Smooth muscle cell (in vitro differentiated cells): ENCODE data around the gene LRRTM1. TPM values are rescaled to one million over a fixed set of nuclear protein-coding genes. Genes with fewer than 3 reads are reported as not detected.

Experiments
- DNase-seq: peaks from one replicate; lab custom pipeline; 2025; ENCODE audit not compliant: unreplicated experiment; lab: John Stamatoyannopoulos, UW
- H2AFZ ChIP-seq: fragments of 200-600 bp; sonication (generic); 2 replicates; pipeline ENCODE4 v1.6.0; 2016; ENCODE audit warnings: antibody characterized with exemption, low read depth, mild to moderate bottlenecking
- H3F3A ChIP-seq: fragments of 200-600 bp; sonication (generic); 2 replicates; pipeline ENCODE4 v1.6.0; 2017; ENCODE audit warnings: antibody characterized with exemption, low read depth
- H3K27ac ChIP-seq: fragments of 200-600 bp; sonication (generic); 2 replicates; pipeline ENCODE4 v1.5.1; 2016; ENCODE audit warnings: low read depth, mild to moderate bottlenecking
- H3K27me3 ChIP-seq: fragments of 200-600 bp; sonication (generic); 2 replicates; pipeline ENCODE4 v1.6.1; 2016; ENCODE audit warnings: low read depth, mild to moderate bottlenecking
- H3K36me3 ChIP-seq: fragments of 200-600 bp; sonication (generic); 2 replicates; pipeline ENCODE4 v1.5.1; 2016; ENCODE audit warnings: low read depth
- H3K4me1 ChIP-seq: fragments of 200-600 bp; sonication (generic); 2 replicates; pipeline ENCODE4 v1.5.1; 2016; ENCODE audit warnings: low read depth
- H3K4me2 ChIP-seq: fragments of 200-600 bp; sonication (generic); 2 replicates; pipeline ENCODE4 v1.6.0; 2016; ENCODE audit warnings: mild to moderate bottlenecking
- H3K4me3 ChIP-seq: fragments of 200-600 bp; sonication (generic); 2 replicates; pipeline ENCODE4 v1.5.1; 2016; ENCODE audit warnings: mild to moderate bottlenecking
- H3K79me2 ChIP-seq: fragments of 200-600 bp; sonication (generic); 2 replicates; pipeline ENCODE4 v1.6.0; 2016; ENCODE audit warnings: low read depth, mild to moderate bottlenecking
- H3K9ac ChIP-seq: fragments of 200-600 bp; sonication (generic); 2 replicates; pipeline ENCODE4 v1.6.0; 2016; ENCODE audit warnings: low read depth
- H3K9me3 ChIP-seq: fragments of 200-600 bp; sonication (generic); replicated peaks from 2 replicates; pipeline ENCODE4 v1.5.1; 2016; ENCODE audit warnings: low read depth
- H4K20me1 ChIP-seq: fragments of 200-600 bp; sonication (generic); 2 replicates; pipeline ENCODE4 v1.6.0; 2016; ENCODE audit warnings: low read depth
- CTCF ChIP-seq: fragments of 200-600 bp; sonication (generic); IDR thresholded peaks from 2 replicates; pipeline ENCODE4 v1.5.1; 2017; ENCODE audit warnings: borderline replicate concordance, mild to moderate bottlenecking, antibody characterized with exemption; ENCODE audit not compliant: insufficient read depth, poor library complexity, severe bottlenecking
- whole genome bisulfite sequencing: methylation state at CpG from one replicate; pipeline ENCODE4 v1.1.7; 2016; ENCODE audit warnings: low lambda C conversion rate; 5-methylcytosine and 5-hydroxymethylcytosine counted together
- polyA plus RNA-seq: library from polyadenylated mRNA; unstranded; fragments of >200 nt; fragmentation: Nextera tagmentation; extraction: Ambion mirVana; gene quantifications from 2 replicates; pipeline ENCODE4 v1.2.1, GENCODE V29; 2016
- total RNA-seq: library from RNA; depleted of rRNA; stranded (reverse); fragments of >200 nt; gene quantifications from 2 replicates; pipeline ENCODE4 v1.2.3, GENCODE V29; 2014

LRRTM1 gene
- total and polyA plus RNA-seq, 2 experiments from 2014 or later = 7.4 to 17.7 TPM

DNA sequence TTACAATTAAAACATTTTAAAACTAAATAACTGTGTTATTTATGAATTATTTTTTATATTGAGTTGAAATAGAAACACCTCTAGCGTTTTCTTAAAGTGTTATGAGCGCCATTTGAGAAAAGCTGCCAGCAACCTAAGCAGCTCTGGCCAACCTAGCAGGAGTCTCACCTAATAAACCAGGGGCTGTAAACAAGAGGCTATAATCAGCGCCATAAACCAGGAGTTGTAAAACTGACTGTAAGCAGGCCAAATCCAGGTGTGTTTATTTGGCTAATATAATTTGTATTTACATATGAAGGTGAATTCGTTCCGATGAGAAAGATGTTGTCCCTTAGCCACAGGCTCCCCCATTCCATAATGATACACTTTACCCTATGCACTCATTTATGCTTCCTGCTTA lies 34.7 kb downstream of the LRRTM1 start:
- Histone ChIP-seq H3K36me3 (no peaks in the 10 kb centered on the region), H3K27ac (no peak overlapping the region), H4K20me1 (no peaks in the 10 kb centered on the region), H3K4me3 (no peak overlapping the region), H3F3A (no peaks in the 10 kb centered on the region), H3K9me3 (no peaks in the 10 kb centered on the region), H3K4me1 (no peaks in the 10 kb centered on the region), H3K79me2 (no peaks in the 10 kb centered on the region), H3K27me3 (no peaks in the 10 kb centered on the region), H3K4me2 (no peak overlapping the region), H3K9ac (no peak overlapping the region), H2AFZ (no peak overlapping the region)
- WGBS = 88% methylated on average over 5 of the region's 5 CpGs
- no peak for DNase-seq
- no peak for TF ChIP-seq CTCF

DNA sequence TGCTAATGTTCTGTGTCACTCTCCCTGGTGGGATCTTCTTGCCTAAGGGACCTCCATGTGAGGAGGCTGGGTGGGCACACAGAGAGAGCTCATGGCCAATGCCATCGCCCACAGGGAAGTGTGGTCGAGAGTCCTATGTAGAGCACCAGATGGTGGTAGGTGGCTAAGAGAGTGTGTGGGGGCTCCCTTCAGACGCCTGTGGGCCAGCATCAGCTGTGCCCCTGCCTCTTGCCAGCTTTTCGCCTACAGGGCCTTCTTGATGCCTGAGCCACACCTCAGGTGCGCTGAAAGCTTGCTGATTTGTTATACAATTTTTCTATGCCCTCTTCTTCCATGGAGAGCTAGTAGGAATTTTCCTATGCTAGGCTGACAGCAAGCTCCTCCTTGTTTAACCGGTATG lies 38.3 kb downstream of the LRRTM1 start:
- no peak overlapping the region for H3K27ac ChIP-seq
- H3K4me1 ChIP-seq = no peaks in the 10 kb centered on the region
- H4K20me1 ChIP-seq = no peaks in the 10 kb centered on the region
- H2AFZ ChIP-seq = no peak overlapping the region
- H3K27me3 ChIP-seq = no peaks in the 10 kb centered on the region
- H3K9ac ChIP-seq = no peak overlapping the region
- no peaks in the 10 kb centered on the region for H3K79me2 ChIP-seq
- H3K36me3 ChIP-seq = no peaks in the 10 kb centered on the region
- 90% methylated on average over 6 of the region's 6 CpGs for WGBS
- DNase-seq = no peak
- no peak for TF ChIP-seq CTCF
- H3K4me2 ChIP-seq = no peak overlapping the region
- no peaks in the 10 kb centered on the region for H3K9me3 ChIP-seq
- H3K4me3 ChIP-seq = no peak overlapping the region
- no peaks in the 10 kb centered on the region for H3F3A ChIP-seq

GRCh38 chr2:80259292-80259691 lies 45.3 kb downstream of the LRRTM1 start:
- DNase-seq = no peak
- no peak for TF ChIP-seq CTCF

DNA sequence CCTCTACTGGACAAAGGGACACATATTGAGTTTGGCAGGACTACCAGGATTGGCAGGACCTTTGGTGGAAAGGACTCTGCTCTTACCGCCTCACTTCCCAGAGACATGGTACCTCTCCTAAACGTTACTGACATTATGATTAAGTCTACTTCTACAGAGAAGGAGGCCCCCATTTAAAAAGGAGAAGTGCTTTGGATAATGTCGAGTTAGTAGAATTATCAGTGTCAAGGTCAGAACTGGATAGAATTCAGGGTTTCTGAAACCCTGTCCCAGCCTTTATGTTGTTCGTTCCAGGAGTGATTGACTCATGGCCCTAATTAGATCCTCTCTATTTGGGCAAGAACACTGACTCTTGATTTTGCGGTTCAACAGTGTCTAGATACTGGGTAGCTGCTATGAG lies 45.8 kb downstream of the LRRTM1 start:
- H4K20me1 ChIP-seq = no peaks in the 10 kb centered on the region
- no peaks in the 10 kb centered on the region for H3K9me3 ChIP-seq
- H3K9ac ChIP-seq = no peak overlapping the region
- H3K27me3 ChIP-seq = no peaks in the 10 kb centered on the region
- H3K79me2 ChIP-seq = no peaks in the 10 kb centered on the region
- no peaks in the 10 kb centered on the region for H3K36me3 ChIP-seq
- no peak for TF ChIP-seq CTCF
- no peak for DNase-seq
- no peaks in the 10 kb centered on the region for H3F3A ChIP-seq
- H3K4me3 ChIP-seq = no peak overlapping the region
- WGBS = 92% methylated on average over 5 of the region's 5 CpGs
- H3K4me2 ChIP-seq = no peak overlapping the region
- H3K27ac ChIP-seq = no peak overlapping the region
- no peak overlapping the region for H2AFZ ChIP-seq
- H3K4me1 ChIP-seq = no peaks in the 10 kb centered on the region

More at GRCh38 chr2:80259292-80259691, 45.3 kb downstream of the LRRTM1 start:
- Histone ChIP-seq H3K79me2 (no peaks in the 10 kb centered on the region), H3K4me3 (no peak overlapping the region), H3K36me3 (no peaks in the 10 kb centered on the region), H2AFZ (no peak overlapping the region), H3K9me3 (no peaks in the 10 kb centered on the region), H4K20me1 (no peaks in the 10 kb centered on the region), H3K9ac (no peak overlapping the region), H3K27ac (no peak overlapping the region), H3K4me2 (no peak overlapping the region), H3K4me1 (no peaks in the 10 kb centered on the region), H3F3A (no peaks in the 10 kb centered on the region), H3K27me3 (no peaks in the 10 kb centered on the region)
- WGBS = 93% methylated on average over 3 of the region's 3 CpGs
